Measurements from ENCODE around the gene SNAPC3.

DNA sequence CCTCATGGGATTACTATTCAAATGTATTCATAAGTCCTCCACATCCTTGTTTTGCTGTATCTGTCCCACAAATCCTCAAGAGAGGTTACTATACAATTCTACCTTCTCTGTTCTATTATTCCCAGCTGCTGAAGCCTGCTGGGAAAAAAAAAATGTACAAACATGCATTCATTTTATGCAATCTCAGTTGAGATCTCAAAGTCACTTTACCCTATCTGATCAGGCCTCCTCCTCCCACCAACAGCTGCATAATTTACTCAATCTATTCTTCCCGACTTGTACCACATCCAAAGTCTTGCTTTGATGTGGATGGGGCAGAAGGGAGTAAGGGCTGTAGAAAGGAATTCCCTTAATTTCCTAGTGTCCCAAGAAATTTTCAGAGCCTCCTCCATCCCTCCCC lies 59.5 kb downstream of the SNAPC3 start:
- TF ChIP-seq SIN3A (IDR thresholded peaks at IDR 0.05; ENCODE audit: low read depth), result no peak
- no peak for TF ChIP-seq EZH2 (IDR thresholded peaks at IDR 0.05)
- no peak for TF ChIP-seq SP1 (IDR thresholded peaks at IDR 0.05; ENCODE audit: low read depth)
- no peak for TF ChIP-seq POLR2A (IDR thresholded peaks at IDR 0.05; ENCODE audit: borderline replicate concordance, extremely low read depth, insufficient read depth, insufficient read length)
- no peak for TF ChIP-seq JUND (IDR thresholded peaks at IDR 0.05)
- TF ChIP-seq POLR2AphosphoS5 (IDR thresholded peaks at IDR 0.05; ENCODE audit: low read depth, low read length), result no peak
- TF ChIP-seq, protein P1, sequence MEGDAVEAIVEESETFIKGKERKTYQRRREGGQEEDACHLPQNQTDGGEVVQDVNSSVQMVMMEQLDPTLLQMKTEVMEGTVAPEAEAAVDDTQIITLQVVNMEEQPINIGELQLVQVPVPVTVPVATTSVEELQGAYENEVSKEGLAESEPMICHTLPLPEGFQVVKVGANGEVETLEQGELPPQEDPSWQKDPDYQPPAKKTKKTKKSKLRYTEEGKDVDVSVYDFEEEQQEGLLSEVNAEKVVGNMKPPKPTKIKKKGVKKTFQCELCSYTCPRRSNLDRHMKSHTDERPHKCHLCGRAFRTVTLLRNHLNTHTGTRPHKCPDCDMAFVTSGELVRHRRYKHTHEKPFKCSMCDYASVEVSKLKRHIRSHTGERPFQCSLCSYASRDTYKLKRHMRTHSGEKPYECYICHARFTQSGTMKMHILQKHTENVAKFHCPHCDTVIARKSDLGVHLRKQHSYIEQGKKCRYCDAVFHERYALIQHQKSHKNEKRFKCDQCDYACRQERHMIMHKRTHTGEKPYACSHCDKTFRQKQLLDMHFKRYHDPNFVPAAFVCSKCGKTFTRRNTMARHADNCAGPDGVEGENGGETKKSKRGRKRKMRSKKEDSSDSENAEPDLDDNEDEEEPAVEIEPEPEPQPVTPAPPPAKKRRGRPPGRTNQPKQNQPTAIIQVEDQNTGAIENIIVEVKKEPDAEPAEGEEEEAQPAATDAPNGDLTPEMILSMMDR (IDR thresholded peaks at IDR 0.05 in 2 of 3, conservative IDR thresholded peaks at IDR 0.05 in 1 of 3; ENCODE audit: borderline replicate concordance in 1 of 3, insufficient read depth in 1 of 3, low read depth in 2 of 3, low read length in 2 of 3), result no peak
- TF ChIP-seq YY1 (IDR thresholded peaks at IDR 0.05; ENCODE audit: extremely low read depth, insufficient replicate concordance, low read depth, low read length), result no peak
